HG02759 (cell line): ENCODE measurements around the gene HMX2.

Experiments
- ATAC-seq: cut with Tn5 transposase; IDR thresholded peaks from one replicate; pipeline ENCODE4 v1.9.1; 2021; ENCODE audit warnings: mild to moderate bottlenecking, moderate library complexity; ENCODE audit not compliant: unreplicated experiment

HMX2 gene

GRCh38 chr10:123147635-123148413 lies at the start of gene HMX2:
HMX2 (plus strand) TSS chr10:123148136; CDS start chr10:123148379, 243 bp downstream.
- ATAC-seq: peak; percentile 48

- no peak for ATAC-seq
Measured at GRCh38 chr10:123100030-123100762, 47.7 kb upstream of the HMX2 start.

- ATAC-seq: no peak
Measured at GRCh38 chr10:123101872-123102271, 46.1 kb upstream of the HMX2 start.

- ATAC-seq: no peak
Measured at GRCh38 chr10:123102673-123103072, 45.3 kb upstream of the HMX2 start.

- no peak for ATAC-seq
Measured at GRCh38 chr10:123103944-123104343, 44.0 kb upstream of the HMX2 start.

- no peak for ATAC-seq
Measured at GRCh38 chr10:123109466-123109865, 38.5 kb upstream of the HMX2 start.

- ATAC-seq: no peak
Measured at GRCh38 chr10:123117644-123118417, 30.1 kb upstream of the HMX2 start.

- no peak for ATAC-seq
Measured at GRCh38 chr10:123119081-123119480, 28.9 kb upstream of the HMX2 start.

- no peak for ATAC-seq
Measured at GRCh38 chr10:123126246-123126645, 21.7 kb upstream of the HMX2 start.

- ATAC-seq: no peak
Measured at GRCh38 chr10:123129618-123130271, 18.2 kb upstream of the HMX2 start.

GRCh38 chr10:123132576-123133477 lies 15.1 kb upstream of the HMX2 start:
- ATAC-seq: peak; percentile 63

- no peak for ATAC-seq
Measured at GRCh38 chr10:123133541-123134342, 14.2 kb upstream of the HMX2 start.

- no peak for ATAC-seq
Measured at GRCh38 chr10:123134343-123134914, 13.5 kb upstream of the HMX2 start.

GRCh38 chr10:123134915-123135414 lies 13.0 kb upstream of the HMX2 start:
- ATAC-seq: no peak

GRCh38 chr10:123135415-123136141 lies 12.4 kb upstream of the HMX2 start, which contains the start of gene HMX3:
HMX3 (plus strand) TSS chr10:123135970; CDS start chr10:123136051, 81 bp downstream.
- ATAC-seq: no peak

- no peak for ATAC-seq
Measured at GRCh38 chr10:123136221-123136805, 11.6 kb upstream of the HMX2 start.
